ENCODE data around the gene ZNF683.
A peak's percentile ranks its signal among the peaks of the same experiment; 100 is the strongest.
"Not testable (repeated sequence)": the region's sequence is repeated elsewhere in the genome, so short reads cannot be mapped to it uniquely, and the experiment has no call there.

ZNF683 gene

GRCh38 chr1:26335774-26336476, 36.6 kb downstream of the ZNF683 start:
- no peak for DNase-seq

GRCh38 chr1:26333312-26333711, 39.2 kb downstream of the ZNF683 start:
- DNase-seq, result not testable (repeated sequence)

- no peak for DNase-seq
These were observed 42.3 kb downstream of the ZNF683 start for GRCh38 chr1:26330276-26330675.

- DNase-seq, result not testable (repeated sequence)
These were observed 43.2 kb downstream of the ZNF683 start for GRCh38 chr1:26329380-26329779.

GRCh38 chr1:26328597-26328996, 44.0 kb downstream of the ZNF683 start:
- no peak for DNase-seq

GRCh38 chr1:26327956-26328362, 44.6 kb downstream of the ZNF683 start:
- DNase-seq, result no peak

GRCh38 chr1:26324550-26324949, 48.0 kb downstream of the ZNF683 start:
- DNase-seq, result no peak

GRCh38 chr1:26323382-26323781, 49.2 kb downstream of the ZNF683 start:
- DNase-seq, result no peak

- no peak for DNase-seq
These were observed 50.6 kb downstream of the ZNF683 start for GRCh38 chr1:26322042-26322331.

- peak; percentile 95 for DNase-seq
These were observed 51.1 kb downstream of the ZNF683 start for GRCh38 chr1:26321315-26322041.

- DNase-seq, result no peak
These were observed 51.7 kb downstream of the ZNF683 start for GRCh38 chr1:26320896-26321295.

GRCh38 chr1:26318338-26319064, 54.0 kb downstream of the ZNF683 start:
- peak; percentile 64 for DNase-seq

GRCh38 chr1:26317612-26318337, 54.8 kb downstream of the ZNF683 start, which contains the start of gene CD52:
Gene CD52 (plus strand): TSS chr1:26317958. CDS start chr1:26318018, 60 bp downstream.
- peak; percentile 87 for DNase-seq

- DNase-seq, result no peak
These were observed 55.4 kb downstream of the ZNF683 start for GRCh38 chr1:26317146-26317545.

GRCh38 chr1:26315874-26316850, 56.4 kb downstream of the ZNF683 start:
- DNase-seq, result no peak

GRCh38 chr1:26314501-26314900, 58.0 kb downstream of the ZNF683 start:
- no peak for DNase-seq

Data from activated CD4-positive, alpha-beta T cell treated with anti-CD3 and anti-CD28 coated beads, Interleukin-10, Interleukin-2, amounts not matched to agents 100 ng/mL and 50 ng/mL, durations not matched to agents 16 hours and 8 hours (primary cell).